ENCODE results near the gene ARAP1.

The ARAP1 gene

DNA sequence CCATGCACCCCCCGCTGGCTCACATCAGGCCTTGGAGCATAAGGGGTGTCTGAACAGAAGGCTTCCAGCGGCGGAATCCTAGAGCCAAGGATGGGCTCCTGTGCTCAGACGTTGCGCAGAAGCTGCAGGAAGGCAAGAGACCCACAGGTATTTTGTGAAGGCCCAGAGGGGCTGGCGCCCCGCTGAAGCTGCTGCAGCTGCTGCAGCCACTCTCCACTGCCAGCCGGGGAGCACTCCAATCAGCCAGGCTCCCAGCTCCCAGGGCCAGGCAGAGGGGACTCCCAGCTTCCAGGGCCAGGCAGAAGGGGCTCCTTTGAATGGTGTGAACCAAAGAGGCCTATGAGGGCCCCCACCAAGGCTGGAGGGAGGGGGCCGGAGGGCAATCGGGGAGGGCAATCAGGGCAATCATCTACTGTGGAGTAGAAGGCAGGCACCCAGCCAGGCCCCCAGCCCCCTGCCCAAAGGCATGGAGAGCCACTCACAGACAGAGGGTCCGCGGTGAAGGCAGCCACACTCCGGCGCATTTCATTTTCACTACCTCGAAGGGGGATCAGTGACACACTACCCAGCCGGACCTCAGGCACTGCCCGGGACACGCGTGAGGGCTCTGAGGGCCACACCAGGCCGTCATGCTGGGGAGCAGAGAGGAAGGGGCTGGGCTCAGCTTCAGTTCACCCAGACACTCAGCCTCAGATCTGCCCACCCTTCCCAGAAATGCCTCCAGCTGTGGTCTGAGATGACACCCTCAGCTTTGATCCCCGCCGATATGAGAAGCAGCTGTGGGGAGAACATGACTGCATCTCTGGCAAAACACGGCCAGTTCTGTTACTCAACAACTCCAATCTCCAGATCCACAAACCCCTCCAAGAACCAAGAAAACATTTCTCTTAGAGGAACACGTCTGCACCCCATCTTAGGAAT is 66.4 kb downstream of the ARAP1 start:
- no peak overlapping the region for H3K4me3 ChIP-seq (ENCODE audit: control insufficient read depth, low read depth, low read length)
- DNase-seq (ENCODE audit: low read depth) = peak; percentile 81
- TF ChIP-seq, protein P1, sequence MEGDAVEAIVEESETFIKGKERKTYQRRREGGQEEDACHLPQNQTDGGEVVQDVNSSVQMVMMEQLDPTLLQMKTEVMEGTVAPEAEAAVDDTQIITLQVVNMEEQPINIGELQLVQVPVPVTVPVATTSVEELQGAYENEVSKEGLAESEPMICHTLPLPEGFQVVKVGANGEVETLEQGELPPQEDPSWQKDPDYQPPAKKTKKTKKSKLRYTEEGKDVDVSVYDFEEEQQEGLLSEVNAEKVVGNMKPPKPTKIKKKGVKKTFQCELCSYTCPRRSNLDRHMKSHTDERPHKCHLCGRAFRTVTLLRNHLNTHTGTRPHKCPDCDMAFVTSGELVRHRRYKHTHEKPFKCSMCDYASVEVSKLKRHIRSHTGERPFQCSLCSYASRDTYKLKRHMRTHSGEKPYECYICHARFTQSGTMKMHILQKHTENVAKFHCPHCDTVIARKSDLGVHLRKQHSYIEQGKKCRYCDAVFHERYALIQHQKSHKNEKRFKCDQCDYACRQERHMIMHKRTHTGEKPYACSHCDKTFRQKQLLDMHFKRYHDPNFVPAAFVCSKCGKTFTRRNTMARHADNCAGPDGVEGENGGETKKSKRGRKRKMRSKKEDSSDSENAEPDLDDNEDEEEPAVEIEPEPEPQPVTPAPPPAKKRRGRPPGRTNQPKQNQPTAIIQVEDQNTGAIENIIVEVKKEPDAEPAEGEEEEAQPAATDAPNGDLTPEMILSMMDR (conservative IDR thresholded peaks at IDR 0.05; ENCODE audit: control insufficient read depth, insufficient read depth, low read depth, low read length) = no peak

DNA sequence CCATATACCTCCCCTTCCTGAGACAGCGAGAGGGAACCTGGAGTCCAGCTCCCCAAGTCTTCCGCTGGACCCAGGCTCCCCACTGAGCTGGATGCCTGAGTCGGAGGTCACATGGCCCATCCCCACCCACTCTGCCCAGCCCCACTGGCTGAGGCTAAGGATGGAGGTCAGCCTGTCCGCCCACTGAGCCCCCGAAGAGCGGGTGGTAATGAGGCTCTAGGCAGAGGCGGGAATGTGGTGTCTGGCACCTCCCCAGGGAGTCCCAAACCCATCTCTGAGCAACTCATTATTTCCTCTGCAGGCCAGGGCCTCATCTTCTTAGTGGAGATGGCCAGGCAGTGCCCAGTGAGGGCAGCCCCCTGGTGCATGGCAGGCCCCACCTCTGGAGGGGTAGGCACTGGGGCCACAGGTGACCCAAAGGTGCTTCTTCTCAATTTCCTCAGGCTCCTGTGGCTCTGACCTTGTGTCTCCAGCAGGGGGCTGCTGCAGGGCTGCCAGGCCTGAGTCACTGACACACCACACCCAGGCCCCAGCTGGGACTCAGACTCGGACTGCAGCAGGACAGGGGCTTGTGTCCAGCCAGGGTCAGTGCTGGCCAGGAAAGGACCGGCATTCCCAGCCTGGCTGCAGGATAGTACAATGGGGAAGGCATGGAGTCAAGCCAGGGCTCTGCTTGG is 67.8 kb downstream of the ARAP1 start:
- TF ChIP-seq, protein P1 (conservative IDR thresholded peaks at IDR 0.05; ENCODE audit: control insufficient read depth, insufficient read depth, low read depth, low read length) = peak; percentile 73
- peak; percentile 69 for DNase-seq (ENCODE audit: low read depth)
- no peak overlapping the region for H3K4me3 ChIP-seq (ENCODE audit: control insufficient read depth, low read depth, low read length)

DNA sequence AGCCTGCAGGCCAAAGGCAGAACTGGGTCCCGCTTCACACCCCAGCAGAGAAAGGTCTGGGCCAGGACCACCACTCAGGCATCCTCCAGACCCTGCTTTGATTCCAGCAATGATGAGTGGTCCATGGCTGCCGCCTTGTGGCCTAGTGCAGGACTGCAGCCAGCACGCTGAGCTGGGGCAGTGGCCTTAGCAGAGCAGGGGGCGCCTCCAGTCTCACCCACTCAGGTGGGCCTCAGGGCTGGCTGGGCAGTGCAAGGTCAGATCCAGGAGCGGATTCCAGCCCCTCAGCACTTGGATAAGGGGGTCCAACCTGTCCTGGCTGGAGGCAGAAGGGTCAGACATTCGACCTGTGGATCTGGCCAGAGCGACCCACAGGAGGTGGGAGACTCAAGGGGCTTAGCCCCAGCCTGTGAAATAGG is 68.4 kb downstream of the ARAP1 start:
- H3K4me3 ChIP-seq (ENCODE audit: control insufficient read depth, low read depth, low read length) = no peak overlapping the region
- peak; percentile 38 for DNase-seq (ENCODE audit: low read depth)
- TF ChIP-seq, protein P1 (conservative IDR thresholded peaks at IDR 0.05; ENCODE audit: control insufficient read depth, insufficient read depth, low read depth, low read length) = peak; percentile 85

DNA sequence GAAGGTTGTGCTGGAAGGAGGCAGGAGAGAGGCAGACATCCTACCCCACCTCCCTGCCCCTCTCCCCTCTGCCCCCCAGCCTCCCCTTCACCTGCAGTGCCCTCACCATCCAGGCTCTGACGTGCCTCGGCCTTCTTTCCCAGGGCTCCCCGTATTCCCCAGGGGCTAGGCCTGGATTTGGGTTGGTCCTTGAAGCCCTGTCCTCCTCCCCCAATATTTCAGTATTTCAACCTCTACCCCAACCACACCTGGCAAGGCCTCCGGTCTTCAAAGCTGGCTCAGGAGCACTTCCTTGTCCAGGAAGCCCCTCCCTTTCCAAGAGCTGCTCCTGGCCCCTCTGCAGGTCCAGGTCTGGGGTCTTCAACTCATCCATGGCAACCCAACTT is 69.4 kb downstream of the ARAP1 start:
- DNase-seq (ENCODE audit: low read depth) = no peak
- TF ChIP-seq, protein P1 (conservative IDR thresholded peaks at IDR 0.05; ENCODE audit: control insufficient read depth, insufficient read depth, low read depth, low read length) = no peak
- no peak overlapping the region for H3K4me3 ChIP-seq (ENCODE audit: control insufficient read depth, low read depth, low read length)

DNA sequence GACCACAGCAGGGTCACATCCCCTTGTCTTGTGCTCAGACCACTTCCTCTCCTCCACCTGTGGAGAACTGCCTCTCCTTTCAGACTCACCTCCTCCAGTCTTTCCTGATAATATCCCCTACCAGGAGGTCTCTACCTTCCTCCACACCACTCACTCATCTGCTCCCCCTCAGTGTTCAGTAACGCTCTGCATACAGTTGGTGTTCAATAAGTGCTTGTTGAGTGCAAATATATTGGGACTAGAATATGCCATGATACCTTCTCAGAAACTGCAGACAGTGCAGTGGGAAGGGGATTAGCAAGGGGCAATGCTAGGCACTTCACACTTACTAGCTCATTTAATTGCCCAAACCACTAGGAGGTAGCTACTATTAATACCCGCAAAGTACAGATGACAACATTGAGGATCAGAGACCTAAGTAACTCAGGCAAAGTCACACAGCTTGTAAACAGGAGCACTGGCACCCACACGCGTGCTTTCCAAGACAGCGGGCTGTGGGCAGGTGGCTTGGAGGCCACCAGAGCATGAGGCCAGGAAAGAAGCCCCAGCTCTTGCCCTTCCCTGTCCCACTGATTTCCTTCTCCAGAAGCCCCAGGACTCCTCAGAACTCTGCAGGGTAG is 69.9 kb downstream of the ARAP1 start:
- H3K4me3 ChIP-seq (ENCODE audit: control insufficient read depth, low read depth, low read length) = no peak overlapping the region
- DNase-seq (ENCODE audit: low read depth) = no peak
- TF ChIP-seq, protein P1 (conservative IDR thresholded peaks at IDR 0.05; ENCODE audit: control insufficient read depth, insufficient read depth, low read depth, low read length) = no peak

DNA sequence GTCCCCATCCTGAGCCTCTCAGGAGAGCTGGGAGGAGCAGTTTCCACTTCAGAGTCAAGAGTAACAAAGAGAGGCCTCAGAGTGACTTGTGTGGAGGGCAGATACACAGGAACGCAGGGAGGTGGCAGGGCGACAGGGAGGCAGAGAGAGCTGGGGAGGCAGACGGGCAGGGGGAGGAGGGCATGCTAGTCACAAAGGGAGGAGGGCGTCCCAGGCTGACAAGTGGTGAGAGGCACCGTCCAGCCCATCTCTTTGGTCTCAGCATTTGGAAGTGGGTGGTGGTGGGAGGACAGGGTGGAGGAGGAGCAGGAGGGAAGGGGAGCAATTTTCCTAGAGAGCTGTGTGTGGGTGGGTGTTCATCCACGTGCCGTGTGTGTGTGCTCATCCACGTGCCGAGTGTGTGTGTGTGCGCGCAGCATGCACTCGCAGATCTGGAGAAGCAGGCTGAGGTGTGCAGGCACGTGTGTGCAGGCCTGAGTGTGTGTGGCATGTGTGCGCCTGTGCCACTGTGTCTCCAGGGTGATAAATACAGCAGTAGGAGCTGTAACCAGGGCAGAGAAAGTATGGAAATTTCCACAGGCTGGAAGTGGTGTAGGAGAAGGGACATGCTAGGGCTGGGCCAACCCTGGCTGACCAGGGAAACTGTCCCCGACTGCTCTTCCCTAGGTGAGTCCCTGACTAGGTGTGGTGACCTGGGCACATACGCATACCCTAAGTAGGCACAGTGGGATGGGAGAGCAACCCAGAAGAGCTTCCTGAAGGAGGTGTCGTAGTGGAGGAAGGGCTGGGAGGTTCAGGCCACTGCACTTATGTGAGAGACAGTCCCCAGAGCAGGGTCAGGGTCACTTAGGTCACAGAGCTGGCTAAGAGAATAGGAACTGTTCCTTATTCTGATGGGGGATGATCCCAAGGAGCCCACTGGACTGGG is 70.7 kb downstream of the ARAP1 start:
- DNase-seq (ENCODE audit: low read depth) = peak; percentile 11
- H3K4me3 ChIP-seq (ENCODE audit: control insufficient read depth, low read depth, low read length) = no peak overlapping the region
- TF ChIP-seq, protein P1 (conservative IDR thresholded peaks at IDR 0.05; ENCODE audit: control insufficient read depth, insufficient read depth, low read depth, low read length) = no peak
